HT-29 (cell line): ENCODE results near the gene BTN1A1. TPM values are rescaled to one million over a fixed set of nuclear protein-coding genes. Genes with fewer than 3 reads are reported as not detected.

Experiments used
- small RNA-seq: library from RNA; depleted of rRNA; stranded (forward); fragments of <200 nt; gene quantifications from one replicate; pipeline ENCODE3, GENCODE V24; 2014
- total RNA-seq: library from RNA; depleted of rRNA; stranded (reverse); fragments of >200 nt; shearing (Covaris generic); gene quantifications from 2 replicates; pipeline ENCODE4 v1.2.3, GENCODE V29; 2014; rRNA removed

Gene BTN1A1
- total RNA-seq, 1 experiment from 2014 or later, result not detected

Small RNA genes lying within 50 kb of the gene (small RNA-seq; reads per million reads assigned to genes)
- gene RNU6-502P, result not detected

Other genes starting within 250 kb of the BTN1A1 start
- gene BTN3A2, start 135.1 kb upstream of the BTN1A1 start, total RNA-seq, result 5.5 and 9.4 TPM in 2 replicates
- gene BTN2A2, start 117.2 kb upstream of the BTN1A1 start, total RNA-seq, result 3.5 and 5.3 TPM in 2 replicates
- 3.1 and 4.5 TPM in 2 replicates for gene BTN3A1, start 98.0 kb upstream of the BTN1A1 start, total RNA-seq
- gene BTN3A3, start 59.8 kb upstream of the BTN1A1 start, total RNA-seq, result 1.3 and 3.7 TPM in 2 replicates
- gene BTN2A1, start 42.3 kb upstream of the BTN1A1 start, total RNA-seq, result 8.0 and 9.4 TPM in 2 replicates
- 23.6 and 26.3 TPM in 2 replicates for gene HMGN4, start 38.1 kb downstream of the BTN1A1 start, total RNA-seq
- gene ABT1, start 96.7 kb downstream of the BTN1A1 start, total RNA-seq, result 27.0 and 32.2 TPM in 2 replicates
- 7.0 and 21.5 TPM in 2 replicates for gene ZNF322, start 159.4 kb downstream of the BTN1A1 start, total RNA-seq